Measurements from ENCODE around the gene AKT3. TPM values are rescaled to one million over a fixed set of nuclear protein-coding genes. Genes with fewer than 3 reads are reported as not detected.

The AKT3 gene
- polyA plus RNA-seq, 3 donors = 0.81 to 1.7 (median 1.4) TPM

DNA sequence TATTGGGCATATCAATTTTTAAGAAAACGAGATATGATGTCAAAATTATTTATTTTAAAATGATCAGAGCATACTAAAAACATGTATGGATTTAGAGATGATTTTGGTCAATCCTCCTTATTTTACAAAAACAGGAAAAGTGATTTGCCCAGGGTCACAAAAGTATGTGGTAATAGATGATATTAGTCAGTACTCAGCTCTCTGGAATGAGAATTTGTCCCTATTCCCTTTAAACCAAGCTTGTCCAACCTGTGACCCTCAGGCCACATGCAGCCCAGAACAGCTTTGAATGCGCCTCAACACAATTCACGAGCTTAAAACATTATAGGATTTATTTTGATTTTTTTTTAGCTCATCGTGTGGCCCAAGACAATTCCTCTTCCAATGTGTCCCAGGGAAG is 104.7 kb downstream of the AKT3 start:
- H3K4me1 Mint-ChIP-seq = peaks cover 22% of the 10 kb centered on the region
- Histone ChIP-seq H3K9ac (ENCODE audit: insufficient read depth, low read length, poor library complexity, severe bottlenecking) (no peak overlapping the region), H3K4me2 (replicated peaks; ENCODE audit: extremely low read depth, low read length, poor library complexity, severe bottlenecking) (no peak overlapping the region), H4K20me1 (ENCODE audit: insufficient read depth, low read length) (no peaks in the 10 kb centered on the region), H2AFZ (ENCODE audit: insufficient read depth, low read depth, low read length, poor library complexity, severe bottlenecking) (no peak overlapping the region), H3K4me3 (replicated peaks in 1 of 3; ENCODE audit: low read depth in 2 of 3, low read length in 3 of 3) (no peak overlapping the region), H3K27me3 (ENCODE audit: control insufficient read depth in 2 of 2, insufficient read depth in 2 of 2, low read length in 2 of 2) (no peaks in the 10 kb centered on the region), H3K27ac (ENCODE audit: low read depth in 1 of 2, low read length in 2 of 2) (peak overlapping the region in 1 of 2 donors; percentile 32), H3K4me1 (ENCODE audit: control insufficient read depth in 1 of 2, insufficient read depth in 2 of 2, low read length in 2 of 2) (peaks cover 0 to 11% of the 10 kb centered on the region in 2 donors), H3K79me2 (ENCODE audit: insufficient read depth, low read length) (no peaks in the 10 kb centered on the region), H3K36me3 (replicated peaks in 1 of 2; ENCODE audit: control insufficient read depth in 1 of 2, insufficient read depth in 2 of 2, low read length in 2 of 2) (no peaks in the 10 kb centered on the region), H3K9me3 (replicated peaks in 1 of 2; ENCODE audit: control insufficient read depth in 1 of 2, insufficient read depth in 1 of 2, low read length in 2 of 2) (no peaks in the 10 kb centered on the region)
- H3K4me3 Mint-ChIP-seq = no peak overlapping the region
- peak overlapping the region in 4 of 7 donors; percentile 53 to 83 (median 78) for H3K27ac Mint-ChIP-seq
- intact Hi-C loops (cut with micrococcal nuclease) = loop anchor here in 1 of 2 donors (5.0 to 10.0 kb wide), 4 partner anchors 33 to 549 kb away; no protein-coding TSS in a partner anchor
- peaks cover 4 to 6% of the 10 kb centered on the region in 2 donors for H3K36me3 Mint-ChIP-seq
- TF ChIP-seq CTCF (IDR thresholded peaks at IDR 0.05) = no peak
- H3K9me3 Mint-ChIP-seq = peaks cover 0 to 6% (median 4%) of the 10 kb centered on the region in 7 donors
- 100% methylated on average over 1 of the region's 4 CpGs for WGBS (ENCODE audit: insufficient coverage)
- H3K27me3 Mint-ChIP-seq (ENCODE audit: low read depth in 3 of 3) = no peaks in the 10 kb centered on the region
- peak in 1 of 3 donors; percentile 52 for DNase-seq

DNA sequence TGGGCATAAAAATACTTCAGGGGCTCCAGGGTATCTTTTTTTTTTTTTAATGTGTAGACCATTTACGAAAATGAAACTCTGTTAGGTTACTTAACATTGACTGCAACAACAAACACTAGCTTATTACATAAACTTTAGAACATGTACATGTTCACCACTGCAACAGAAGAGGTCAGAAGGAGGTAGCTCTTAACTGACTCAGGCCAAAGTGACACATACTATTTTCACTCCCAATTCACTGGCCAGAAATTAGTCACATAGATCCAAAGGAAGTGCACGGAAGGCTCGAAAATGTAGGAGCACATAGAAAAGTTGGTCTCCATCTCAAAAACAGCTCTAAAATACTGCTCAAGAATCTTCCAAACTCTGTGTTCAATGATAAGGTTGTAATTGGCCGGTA is 107.2 kb downstream of the AKT3 start:
- H3K9me3 ChIP-seq (replicated peaks in 1 of 2; ENCODE audit: control insufficient read depth in 1 of 2, insufficient read depth in 1 of 2, low read length in 2 of 2) = no peaks in the 10 kb centered on the region
- H3K27ac ChIP-seq (ENCODE audit: low read depth in 1 of 2, low read length in 2 of 2) = no peak overlapping the region
- no peak overlapping the region for H2AFZ ChIP-seq (ENCODE audit: insufficient read depth, low read depth, low read length, poor library complexity, severe bottlenecking)
- H3K9ac ChIP-seq (ENCODE audit: insufficient read depth, low read length, poor library complexity, severe bottlenecking) = no peak overlapping the region
- Mint-ChIP-seq H3K4me1 (peaks cover 23% of the 10 kb centered on the region), H3K4me3 (no peak overlapping the region), H3K27me3 (ENCODE audit: low read depth in 3 of 3) (no peaks in the 10 kb centered on the region), H3K36me3 (peaks cover 4 to 10% of the 10 kb centered on the region in 2 donors), H3K27ac (peak overlapping the region in 3 of 7 donors; percentile 13 to 78 (median 53)), H3K9me3 (peaks cover 0 to 6% (median 4%) of the 10 kb centered on the region in 7 donors)
- H3K79me2 ChIP-seq (ENCODE audit: insufficient read depth, low read length) = no peaks in the 10 kb centered on the region
- WGBS (ENCODE audit: insufficient coverage) = no CpG with 5 or more reads among the region's 4 CpGs
- peaks cover 0 to 11% of the 10 kb centered on the region in 2 donors for H3K4me1 ChIP-seq (ENCODE audit: control insufficient read depth in 1 of 2, insufficient read depth in 2 of 2, low read length in 2 of 2)
- intact Hi-C loops (cut with micrococcal nuclease) = loop anchor here in 1 of 2 donors (10.0 kb wide), 2 partner anchors 268 to 552 kb away; no protein-coding TSS in a partner anchor
- no peaks in the 10 kb centered on the region for H3K36me3 ChIP-seq (replicated peaks in 1 of 2; ENCODE audit: control insufficient read depth in 1 of 2, insufficient read depth in 2 of 2, low read length in 2 of 2)
- no peaks in the 10 kb centered on the region for H4K20me1 ChIP-seq (ENCODE audit: insufficient read depth, low read length)
- no peak for TF ChIP-seq CTCF (IDR thresholded peaks at IDR 0.05)
- H3K27me3 ChIP-seq (ENCODE audit: control insufficient read depth in 2 of 2, insufficient read depth in 2 of 2, low read length in 2 of 2) = no peaks in the 10 kb centered on the region
- no peak overlapping the region for H3K4me3 ChIP-seq (replicated peaks in 1 of 3; ENCODE audit: low read depth in 2 of 3, low read length in 3 of 3)
- no peak overlapping the region for H3K4me2 ChIP-seq (replicated peaks; ENCODE audit: extremely low read depth, low read length, poor library complexity, severe bottlenecking)
- no peak for DNase-seq

All from CD14-positive monocyte (primary cell).